GM12873 (cell line): ENCODE results near the gene ERC2.

ENCODE experiments used
- CTCF ChIP-seq: IDR thresholded peaks from 2 replicates; pipeline ENCODE4 v1.5.1; 2012; ENCODE audit warnings: low read depth, mild to moderate bottlenecking, moderate library complexity, low read length, control low read depth; ENCODE audit not compliant: insufficient read depth; ENCODE audit errors: missing control alignments

ERC2 gene

DNA sequence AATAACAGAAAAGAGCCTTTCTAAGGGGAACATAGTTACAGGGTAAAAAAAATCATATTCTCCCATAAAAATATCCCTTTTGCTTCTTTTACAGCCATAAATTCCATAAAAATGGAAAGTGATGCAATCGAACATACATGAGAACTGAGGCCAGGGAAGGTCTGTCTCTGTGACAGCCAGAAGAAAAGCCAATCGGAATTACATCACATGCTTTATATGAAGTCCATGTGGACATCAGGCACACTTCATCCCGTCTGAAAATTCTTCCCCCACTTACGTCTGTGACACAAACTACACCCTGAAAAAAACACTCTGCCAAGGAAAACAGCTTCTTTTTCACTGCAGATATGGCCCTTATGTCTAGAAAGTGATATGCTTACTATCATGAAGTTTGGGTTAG lies 323.5 kb downstream of the ERC2 start:
- no peak for TF ChIP-seq CTCF

DNA sequence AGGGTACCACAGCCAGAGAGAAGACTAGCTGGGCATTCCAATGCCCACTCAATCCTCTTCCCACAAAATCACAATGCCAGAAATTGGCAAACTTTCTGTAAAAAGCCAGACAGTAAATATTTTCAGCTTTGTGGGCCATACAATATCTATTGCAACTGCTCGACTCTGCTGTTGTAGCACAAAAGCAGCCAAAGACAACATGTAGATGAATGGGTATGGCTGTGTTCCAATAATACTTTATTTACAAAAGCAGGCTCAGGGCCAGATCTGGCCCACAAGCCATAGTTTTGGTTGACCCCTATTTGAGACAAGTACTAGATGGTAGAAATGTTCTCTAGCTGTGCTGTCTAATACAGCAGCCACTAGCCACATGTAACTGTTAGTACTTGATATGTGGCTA lies 330.9 kb downstream of the ERC2 start:
- no peak for TF ChIP-seq CTCF

- TF ChIP-seq CTCF: no peak
These were observed 331.8 kb downstream of the ERC2 start for GRCh38 chr3:56136514-56136913.

DNA sequence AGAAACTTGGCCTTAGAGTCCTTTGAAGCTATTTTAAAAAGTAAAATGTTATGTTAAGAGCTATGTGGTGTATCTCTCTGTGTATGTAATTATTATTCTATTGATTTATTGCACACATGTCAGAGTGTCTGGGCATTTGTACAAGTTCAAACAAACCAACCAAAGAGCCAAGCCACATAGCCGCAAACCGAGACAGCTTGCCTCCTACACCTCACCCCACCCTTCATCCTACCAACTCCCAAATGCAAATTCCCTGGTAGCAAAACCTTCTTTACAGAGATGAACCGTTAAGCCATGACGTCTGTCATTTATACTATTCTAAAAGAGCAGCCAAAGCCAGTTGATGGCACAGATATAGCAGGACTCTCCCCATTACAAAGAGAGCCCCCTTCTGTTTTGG lies 332.3 kb downstream of the ERC2 start:
- TF ChIP-seq CTCF: no peak

DNA sequence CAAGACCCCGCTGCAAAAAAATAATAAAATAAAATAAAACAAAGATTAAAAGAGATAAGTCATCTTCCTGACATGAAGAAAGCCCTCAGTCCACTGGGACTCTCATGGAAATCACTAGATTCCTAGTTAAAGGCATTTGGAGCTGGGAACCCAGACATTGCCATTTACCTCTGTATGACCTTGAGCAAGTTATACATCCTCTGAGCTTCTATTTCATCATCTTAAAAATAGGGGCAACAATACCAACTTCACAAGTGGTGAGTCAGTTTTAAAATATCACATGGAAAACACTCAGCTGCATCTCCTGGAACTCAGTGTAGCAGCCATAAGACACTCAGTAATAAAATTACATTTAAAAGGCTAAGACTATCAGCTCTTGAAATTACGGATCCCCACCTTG lies 334.8 kb downstream of the ERC2 start:
- TF ChIP-seq CTCF: no peak

- no peak for TF ChIP-seq CTCF
These were observed 335.5 kb downstream of the ERC2 start for GRCh38 chr3:56132762-56133161.

- TF ChIP-seq CTCF: no peak
These were observed 336.2 kb downstream of the ERC2 start for GRCh38 chr3:56131974-56132590.
